IMR-90 (cell line): ENCODE measurements around the gene MOCS2. TPM values are rescaled to one million over a fixed set of nuclear protein-coding genes. Genes with fewer than 3 reads are reported as not detected.

Source experiments
- ATAC-seq: fragments of 200-7000 bp; cut with Tn5 transposase; 2 replicates; pipeline ENCODE4 v1.9.1; 2020; ENCODE audit warnings: low read depth, mild to moderate bottlenecking, moderate library complexity
- BruUV-seq: library from RNA; stranded (reverse); fragments of 400-500 nt; replicated peaks from 2 replicates; lab custom pipeline; 2021; lab: Mats Ljungman, UMichigan
- CTCF ChIA-PET: fragments of 300-600 bp; formaldehyde crosslinking; extraction: SDS; loops from one replicate; lab custom pipeline; 2021; ENCODE audit warnings: antibody characterized with exemption; lab: Yijun Ruan, JAX
- POLR2A ChIA-PET: fragments of 300-600 bp; sonication (Branson Sonifier 250); formaldehyde crosslinking; loops from one replicate; lab custom pipeline; 2022; ENCODE audit warnings: antibody characterized with exemption; ENCODE audit not compliant: unreplicated experiment; lab: Charles Lee
- DNase-seq: peaks from one replicate; pipeline ENCODE4 v3.0.0; 2013
- H2AFZ ChIP-seq: replicated peaks from 2 replicates; pipeline ENCODE3; 2013; ENCODE audit warnings: low read length, mild to moderate bottlenecking; ENCODE audit not compliant: poor library complexity
- H2AK5ac ChIP-seq: 2 replicates; pipeline ENCODE4 v1.6.1; 2013; ENCODE audit warnings: low read depth, low read length, inconsistent platforms
- H2AK9ac ChIP-seq: replicated peaks from 2 replicates; pipeline ENCODE3; 2013; ENCODE audit warnings: mild to moderate bottlenecking, low read depth, low read length, moderate library complexity; ENCODE audit not compliant: poor library complexity
- H2BK120ac ChIP-seq: 2 replicates; pipeline ENCODE4 v1.6.1; 2013; ENCODE audit warnings: low read depth, low read length, inconsistent platforms
- H2BK15ac ChIP-seq: 3 replicates; pipeline ENCODE4 v1.6.1; 2013; ENCODE audit warnings: low read depth, low read length, inconsistent platforms
- H2BK20ac ChIP-seq: 2 replicates; pipeline ENCODE4 v1.6.1; 2013; ENCODE audit warnings: low read depth, mild to moderate bottlenecking, inconsistent platforms, low read length, moderate library complexity
- H2BK5ac ChIP-seq: 2 replicates; pipeline ENCODE4 v1.6.1; 2013; ENCODE audit warnings: mild to moderate bottlenecking, low read depth, low read length, inconsistent platforms; ENCODE audit not compliant: poor library complexity, severe bottlenecking
- H3K14ac ChIP-seq: replicated peaks from 2 replicates; pipeline ENCODE4 v1.6.1; 2013; ENCODE audit warnings: low read depth, low read length, inconsistent platforms
- H3K18ac ChIP-seq: 2 replicates; pipeline ENCODE4 v1.6.1; 2013; ENCODE audit warnings: low read depth, low read length, control low read depth
- H3K23ac ChIP-seq: 2 replicates; pipeline ENCODE4 v1.6.1; 2013; ENCODE audit warnings: low read depth, low read length, inconsistent platforms
- H3K27ac ChIP-seq: 2 replicates; pipeline ENCODE4 v1.5.1; 2013; ENCODE audit warnings: mild to moderate bottlenecking, control low read depth, low read length; ENCODE audit not compliant: insufficient read depth
- H3K27me3 ChIP-seq: 2 replicates; pipeline ENCODE4 v1.6.1; 2013; ENCODE audit warnings: low read length; ENCODE audit not compliant: control insufficient read depth, insufficient read depth
- H3K36me3 ChIP-seq: 2 replicates; pipeline ENCODE4 v1.6.1; 2013; ENCODE audit warnings: low read length, mixed read lengths; ENCODE audit not compliant: control insufficient read depth, insufficient read depth
- H3K4ac ChIP-seq: 2 replicates; pipeline ENCODE4 v1.6.1; 2013; ENCODE audit warnings: low read depth, low read length, inconsistent platforms
- H3K4me1 ChIP-seq: 2 replicates; pipeline ENCODE4 v1.6.1; 2013; ENCODE audit warnings: low read length, mixed read lengths; ENCODE audit not compliant: control insufficient read depth, insufficient read depth
- H3K4me2 ChIP-seq: 2 replicates; pipeline ENCODE4 v1.6.1; 2013; ENCODE audit warnings: low read depth, mild to moderate bottlenecking, control low read depth, low read length, moderate library complexity
- H3K4me3 ChIP-seq: 2 replicates; pipeline ENCODE4 v1.5.1; 2013; ENCODE audit warnings: low read depth, mild to moderate bottlenecking, control low read depth, low read length, moderate library complexity; ENCODE audit not compliant: insufficient read depth
- H3K56ac ChIP-seq: 2 replicates; pipeline ENCODE4 v1.6.1; 2013; ENCODE audit warnings: low read length, inconsistent platforms; ENCODE audit not compliant: insufficient read depth; ENCODE audit errors: extremely low read depth
- H3K79me1 ChIP-seq, 2 experiments: 2 replicates each; pipeline ENCODE4 v1.6.1; 2013; ENCODE audit warnings: low read length in 2 of 2, inconsistent platforms in 1 of 2, low read depth in 1 of 2
- H3K9ac ChIP-seq: 2 replicates; pipeline ENCODE4 v1.6.1; 2013; ENCODE audit warnings: low read depth, low read length, control low read depth
- H3K9me1 ChIP-seq: 2 replicates; pipeline ENCODE4 v1.6.1; 2013; ENCODE audit warnings: low read length, inconsistent platforms; ENCODE audit not compliant: insufficient read depth
- H3K9me3 ChIP-seq: 2 replicates; pipeline ENCODE4 v1.6.1; 2013; ENCODE audit warnings: low read length; ENCODE audit not compliant: control insufficient read depth, insufficient read depth
- H4K20me1 ChIP-seq: 2 replicates; pipeline ENCODE4 v1.6.1; 2013; ENCODE audit warnings: low read length, inconsistent platforms; ENCODE audit not compliant: insufficient read depth
- H4K5ac ChIP-seq: 2 replicates; pipeline ENCODE4 v1.6.1; 2013; ENCODE audit warnings: mild to moderate bottlenecking, low read depth, low read length, control low read depth
- H4K8ac ChIP-seq, 2 experiments: 2 replicates each; pipeline ENCODE4 v1.6.1; 2013; ENCODE audit warnings: low read depth in 2 of 2, low read length in 2 of 2, control low read depth in 1 of 2, inconsistent platforms in 1 of 2
- H4K91ac ChIP-seq: 2 replicates; pipeline ENCODE4 v1.6.1; 2013; ENCODE audit warnings: low read depth, low read length, inconsistent platforms; ENCODE audit not compliant: insufficient read depth
- BHLHE40 ChIP-seq: fragments of 150-350 bp; IDR thresholded peaks from 2 replicates; pipeline ENCODE4 v1.6.1; 2016; ENCODE audit warnings: mild to moderate bottlenecking, low read depth, low read length
- CHD1 ChIP-seq: IDR thresholded peaks from 2 replicates; pipeline ENCODE4 v1.6.1; 2012; ENCODE audit warnings: low read depth, low read length, improper control_type of control experiment
- FOS ChIP-seq: fragments of 150-350 bp; IDR thresholded peaks from 2 replicates; pipeline ENCODE4 v1.6.1; 2016; ENCODE audit warnings: low read depth, low read length
- MAFK ChIP-seq: IDR thresholded peaks from 2 replicates; pipeline ENCODE4 v1.6.1; 2012; ENCODE audit warnings: low read depth, low read length, improper control_type of control experiment
- MXI1 ChIP-seq: IDR thresholded peaks from 2 replicates; pipeline ENCODE4 v1.6.1; 2012; ENCODE audit warnings: low read depth, mild to moderate bottlenecking, low read length, moderate library complexity, borderline replicate concordance
- NFE2L2 ChIP-seq: fragments of 150-350 bp; IDR thresholded peaks from 2 replicates; pipeline ENCODE4 v1.6.1; 2016; ENCODE audit warnings: low read depth, mild to moderate bottlenecking, low read length
- RAD21 ChIP-seq: IDR thresholded peaks from 2 replicates; pipeline ENCODE4 v1.6.1; 2012; ENCODE audit warnings: low read length, improper control_type of control experiment
- RCOR1 ChIP-seq: IDR thresholded peaks from 2 replicates; pipeline ENCODE4 v1.6.1; 2012; ENCODE audit warnings: mild to moderate bottlenecking, low read length, improper control_type of control experiment; ENCODE audit not compliant: insufficient replicate concordance
- RFX5 ChIP-seq: IDR thresholded peaks from 2 replicates; pipeline ENCODE4 v1.8.0; 2012; ENCODE audit warnings: low read depth, mild to moderate bottlenecking, low read length, moderate library complexity
- WGBS, 2 experiments: methylation state at CpG; one replicate each; pipeline versions ENCODE4 v1.1.5 to v1.1.7; 2013; ENCODE audit warnings: missing lambda C conversion rate in 2 of 2; ENCODE audit not compliant: insufficient read length in 1 of 2; ENCODE audit errors: extremely low coverage in 2 of 2; 5-methylcytosine and 5-hydroxymethylcytosine counted together
- dilution Hi-C: fragments of 300-500 bp; cut with HindIII; formaldehyde crosslinking; loops from one replicate; pipeline ENCODE4 v1.14.3; 2018; ENCODE audit warnings: low sequenced_read_pairs; ENCODE audit not compliant: unreplicated experiment
- in situ Hi-C: fragments of 300-500 bp; cut with MboI; formaldehyde crosslinking; loops from 3 replicates; pipeline ENCODE4 v1.14.3; 2019; ENCODE audit warnings: low sequenced_read_pairs, inconsistent platforms, mixed read lengths
- intact Hi-C: fragments of 100-400 bp; cut with micrococcal nuclease; formaldehyde crosslinking; loops from 2 replicates; pipeline ENCODE4 v1.10.0; 2022
- polyA plus RNA-seq, 3 experiments: library from polyadenylated mRNA; depleted of rRNA; stranded (reverse); fragments of >200 nt; gene quantifications; 2 replicates each; pipeline ENCODE4 v1.2.3, GENCODE V29; 2012; ENCODE audit warnings: low replicate concordance in 1 of 3
- total RNA-seq: library from RNA; depleted of rRNA; stranded (reverse); fragments of >200 nt; gene quantifications from 2 replicates; pipeline ENCODE4 v1.2.3, GENCODE V29; 2012
- TF ChIP-seq, protein P1 (sequence below): fragments of 150-350 bp; IDR thresholded peaks from 2 replicates; pipeline ENCODE4 v1.6.1; 2016; ENCODE audit warnings: low read depth, mild to moderate bottlenecking, low read length, moderate library complexity, borderline replicate concordance
- TF ChIP-seq, protein P2 (sequence below): fragments of 150-350 bp; IDR thresholded peaks from 2 replicates; pipeline ENCODE4 v1.6.1; 2017; ENCODE audit warnings: mild to moderate bottlenecking, antibody characterized with exemption, low read length, low read depth
- TF ChIP-seq, protein P3 (sequence below): conservative IDR thresholded peaks from 2 replicates; pipeline ENCODE4 v1.5.1; 2012; ENCODE audit warnings: mild to moderate bottlenecking, low read depth, low read length, improper control_type of control experiment

The MOCS2 gene
- total and polyA plus RNA-seq, 2 of the 4 experiments (the other 2 are of a cell fraction): 36.4 to 40.0 TPM

DNA sequence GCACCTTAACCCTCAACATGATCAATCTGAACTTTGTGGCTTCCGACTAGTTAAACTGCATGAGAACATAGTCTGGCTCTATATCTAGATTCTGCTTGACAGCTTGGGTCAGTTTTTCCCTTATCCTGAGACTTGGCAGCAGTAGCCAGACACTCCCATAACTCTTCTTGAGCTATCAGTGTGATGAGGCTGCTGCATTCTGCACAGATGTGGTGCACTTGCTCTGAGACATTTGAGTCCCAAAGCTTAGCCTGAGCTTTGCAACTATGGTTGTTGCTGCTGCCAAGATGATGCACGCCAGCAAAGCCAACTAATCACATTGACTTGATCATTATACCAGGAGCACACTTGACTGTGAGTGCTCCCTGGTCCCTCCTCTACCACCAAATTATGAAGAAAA lies 36.2 kb downstream of the MOCS2 start:
- no peak overlapping the region for H4K5ac ChIP-seq
- H2BK20ac ChIP-seq: no peak overlapping the region
- H3K23ac ChIP-seq: no peak overlapping the region; the same call in 1 of the 2 replicates
- H3K9me1 ChIP-seq: peaks cover 3% of the 10 kb centered on the region; the same call in 1 of the 2 replicates
- no peak for ATAC-seq
- H2BK120ac ChIP-seq: no peak overlapping the region
- H3K27me3 ChIP-seq: no peaks in the 10 kb centered on the region
- peaks cover 8 to 18% of the 10 kb centered on the region in 2 experiments; a peak in 3 of 4 replicates for H3K79me1 ChIP-seq
- no peak overlapping the region for H2AFZ ChIP-seq
- peaks cover 5% of the 10 kb centered on the region for H3K4me1 ChIP-seq
- no peak overlapping the region for H3K9ac ChIP-seq
- no peak overlapping the region for H3K14ac ChIP-seq
- dilution Hi-C loops: loop anchor here (25.0 kb wide), 1 partner anchor 111 kb away; no protein-coding TSS in a partner anchor
- H3K18ac ChIP-seq: no peak overlapping the region
- intact Hi-C loops: no loop called here
- ChIA-PET CTCF (interaction anchor here (1.4 kb wide), 1 partner anchor 125 kb away, joined by 3 read pairs; no protein-coding TSS in a partner anchor), POLR2A (no interaction called here)
- H3K4me3 ChIP-seq: no peak overlapping the region
- H2BK5ac ChIP-seq: no peak overlapping the region
- DNase-seq: peak; percentile 30
- TF ChIP-seq FOS: no peak
- no peak for TF ChIP-seq MAFK
- no peak for TF ChIP-seq RCOR1
- TF ChIP-seq BHLHE40: no peak
- TF ChIP-seq CHD1: no peak
- no peak for TF ChIP-seq RAD21
- no peak for TF ChIP-seq NFE2L2
- no peak for TF ChIP-seq RFX5
- TF ChIP-seq, protein P1, sequence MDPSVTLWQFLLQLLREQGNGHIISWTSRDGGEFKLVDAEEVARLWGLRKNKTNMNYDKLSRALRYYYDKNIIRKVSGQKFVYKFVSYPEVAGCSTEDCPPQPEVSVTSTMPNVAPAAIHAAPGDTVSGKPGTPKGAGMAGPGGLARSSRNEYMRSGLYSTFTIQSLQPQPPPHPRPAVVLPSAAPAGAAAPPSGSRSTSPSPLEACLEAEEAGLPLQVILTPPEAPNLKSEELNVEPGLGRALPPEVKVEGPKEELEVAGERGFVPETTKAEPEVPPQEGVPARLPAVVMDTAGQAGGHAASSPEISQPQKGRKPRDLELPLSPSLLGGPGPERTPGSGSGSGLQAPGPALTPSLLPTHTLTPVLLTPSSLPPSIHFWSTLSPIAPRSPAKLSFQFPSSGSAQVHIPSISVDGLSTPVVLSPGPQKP: no peak
- TF ChIP-seq MXI1: no peak
- TF ChIP-seq, protein P2, sequence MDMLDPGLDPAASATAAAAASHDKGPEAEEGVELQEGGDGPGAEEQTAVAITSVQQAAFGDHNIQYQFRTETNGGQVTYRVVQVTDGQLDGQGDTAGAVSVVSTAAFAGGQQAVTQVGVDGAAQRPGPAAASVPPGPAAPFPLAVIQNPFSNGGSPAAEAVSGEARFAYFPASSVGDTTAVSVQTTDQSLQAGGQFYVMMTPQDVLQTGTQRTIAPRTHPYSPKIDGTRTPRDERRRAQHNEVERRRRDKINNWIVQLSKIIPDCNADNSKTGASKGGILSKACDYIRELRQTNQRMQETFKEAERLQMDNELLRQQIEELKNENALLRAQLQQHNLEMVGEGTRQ: no peak
- TF ChIP-seq, protein P3, sequence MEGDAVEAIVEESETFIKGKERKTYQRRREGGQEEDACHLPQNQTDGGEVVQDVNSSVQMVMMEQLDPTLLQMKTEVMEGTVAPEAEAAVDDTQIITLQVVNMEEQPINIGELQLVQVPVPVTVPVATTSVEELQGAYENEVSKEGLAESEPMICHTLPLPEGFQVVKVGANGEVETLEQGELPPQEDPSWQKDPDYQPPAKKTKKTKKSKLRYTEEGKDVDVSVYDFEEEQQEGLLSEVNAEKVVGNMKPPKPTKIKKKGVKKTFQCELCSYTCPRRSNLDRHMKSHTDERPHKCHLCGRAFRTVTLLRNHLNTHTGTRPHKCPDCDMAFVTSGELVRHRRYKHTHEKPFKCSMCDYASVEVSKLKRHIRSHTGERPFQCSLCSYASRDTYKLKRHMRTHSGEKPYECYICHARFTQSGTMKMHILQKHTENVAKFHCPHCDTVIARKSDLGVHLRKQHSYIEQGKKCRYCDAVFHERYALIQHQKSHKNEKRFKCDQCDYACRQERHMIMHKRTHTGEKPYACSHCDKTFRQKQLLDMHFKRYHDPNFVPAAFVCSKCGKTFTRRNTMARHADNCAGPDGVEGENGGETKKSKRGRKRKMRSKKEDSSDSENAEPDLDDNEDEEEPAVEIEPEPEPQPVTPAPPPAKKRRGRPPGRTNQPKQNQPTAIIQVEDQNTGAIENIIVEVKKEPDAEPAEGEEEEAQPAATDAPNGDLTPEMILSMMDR: no peak
- H2AK9ac ChIP-seq: no peak overlapping the region
- BruUV-seq: no TSS peak
- WGBS, 2 experiments: no CpG with 5 or more reads among the region's 2 CpGs
- no peak overlapping the region for H4K8ac ChIP-seq
- H3K4me2 ChIP-seq: no peak overlapping the region
- no peaks in the 10 kb centered on the region for H3K9me3 ChIP-seq
- no peak overlapping the region for H2BK15ac ChIP-seq
- H3K27ac ChIP-seq: no peak overlapping the region
- H4K91ac ChIP-seq: no peak overlapping the region
- peaks cover 26% of the 10 kb centered on the region for H3K36me3 ChIP-seq
- H3K4ac ChIP-seq: no peak overlapping the region
- H2AK5ac ChIP-seq: no peak overlapping the region
- no peak overlapping the region for H3K56ac ChIP-seq
- no peaks in the 10 kb centered on the region for H4K20me1 ChIP-seq
- in situ Hi-C loops: no loop called here
